Ovary (tissue), 9 donors: ENCODE results near the gene GRIA2. TPM values are rescaled to one million over a fixed set of nuclear protein-coding genes. Genes with fewer than 3 reads are reported as not detected.

ENCODE experiments used
- DNase-seq, 5 donors: peaks; one replicate each; pipeline ENCODE4 v3.0.0-alpha.2; 2019 to 2020
- H3K27ac ChIP-seq, 2 donors: fragments of 200-600 bp; one replicate each; pipeline versions ENCODE4 v1.5.1 to v1.8.0; 2019 to 2022
- H3K27me3 ChIP-seq: fragments of 200-600 bp; one replicate; pipeline ENCODE4 v1.8.0; 2022
- H3K36me3 ChIP-seq: fragments of 200-600 bp; sonication (generic); one replicate; pipeline ENCODE4 v1.5.1; 2019
- H3K4me1 ChIP-seq: one replicate; pipeline ENCODE4 v1.8.1; 2013; ENCODE audit warnings: mild to moderate bottlenecking, moderate library complexity; ENCODE audit not compliant: insufficient read depth
- H3K4me3 ChIP-seq: fragments of 200-600 bp; sonication (generic); one replicate; pipeline ENCODE4 v1.5.1; 2017
- H3K9me3 ChIP-seq, 2 donors: fragments of 200-600 bp in 1 of 2; sonication (generic) in 1 of 2; one replicate each; pipeline versions ENCODE4 v1.5.1 to v1.8.1; 2013 to 2019; ENCODE audit warnings: mild to moderate bottlenecking in 1 of 2, moderate library complexity in 1 of 2
- EP300 ChIP-seq: sonication (generic); formaldehyde crosslinking; IDR thresholded peaks from one replicate; pipeline ENCODE4 v1.6.1; 2017; ENCODE audit warnings: antibody characterized with exemption
- POLR2A ChIP-seq: fragments of 450-650 bp; IDR thresholded peaks from one replicate; pipeline ENCODE4 v1.6.1; 2017; ENCODE audit warnings: antibody characterized with exemption, mild to moderate bottlenecking, moderate library complexity
- WGBS, 3 donors: extraction: QIAGEN DNeasy Blood & Tissue Kit in 1 of 3; methylation state at CpG; one replicate each; pipeline versions ENCODE4 v1.1.5 to v1.1.7; 2013 to 2017; 5-methylcytosine and 5-hydroxymethylcytosine counted together
- intact Hi-C, 4 donors: fragments of 100-400 bp; cut with DNase I; formaldehyde crosslinking; loops; one replicate each; pipeline versions ENCODE4 v1.11.0 to v1.15.1; 2022 to 2023
- polyA plus RNA-seq, 2 donors: library from polyadenylated mRNA; stranded (reverse); fragments of 200-250 nt in 1 of 2; fragments of 350-450 nt in 1 of 2; fragmentation: Illumina TruSeq in 1 of 2; extraction: RNeasy Lipid Tissue Mini Kit (QIAGEN cat#74804) in 1 of 2; gene quantifications; one replicate each; pipeline ENCODE4 v1.2.3, GENCODE V29; 2013 to 2014
- total RNA-seq, 7 donors: library from RNA; depleted of rRNA in 2 of 7; stranded (reverse); fragments of >200 nt in 2 of 7; fragmentation: NEBNext Ultra II Directional in 3 of 7; extraction: Animal tissue kit (Norgen Biotek cat#: 25700) in 3 of 7; gene quantifications; one replicate each; pipeline versions ENCODE4 v1.1.0 to v1.2.4, GENCODE V29; 2016 to 2023
- TF ChIP-seq, protein P1 (sequence below), 3 donors: fragments of 450-650 bp in 2 of 3; fragments of 200-600 bp in 1 of 3; IDR thresholded peaks; one replicate each; pipeline versions ENCODE4 v1.5.1 to v1.8.0; 2016 to 2022; ENCODE audit warnings: antibody characterized with exemption in 3 of 3, mild to moderate bottlenecking in 1 of 3
- donor health status: DM: no; HTN: no; CAD: no; lungs with moderate emphysema.
- donor health status: DM: no; HTN: no; CAD: no.
- donor health status: Bipolar disorder and iron deficiency.
- donor health status: DM: yes; HTN: yes; CAD: no.
- donor health status: DM: no; HTN: no; CAD: no.
- donor health status: DM: yes; HTN: yes; CAD: no.

GRIA2 gene
- total and polyA plus RNA-seq, 9 donors = 0.04 to 4.8 (median 1.00) TPM; not detected in 2

GRCh38 chr4:157223456-157223855 is 2.9 kb downstream of the GRIA2 start:
- DNase-seq = no peak
- no peak overlapping the region for H3K27ac ChIP-seq
- 79 to 81% (median 80%) methylated on average over 1 of the region's 1 CpG for WGBS, 3 donors
- H3K27me3 ChIP-seq = no peaks in the 10 kb centered on the region
- TF ChIP-seq, protein P1, sequence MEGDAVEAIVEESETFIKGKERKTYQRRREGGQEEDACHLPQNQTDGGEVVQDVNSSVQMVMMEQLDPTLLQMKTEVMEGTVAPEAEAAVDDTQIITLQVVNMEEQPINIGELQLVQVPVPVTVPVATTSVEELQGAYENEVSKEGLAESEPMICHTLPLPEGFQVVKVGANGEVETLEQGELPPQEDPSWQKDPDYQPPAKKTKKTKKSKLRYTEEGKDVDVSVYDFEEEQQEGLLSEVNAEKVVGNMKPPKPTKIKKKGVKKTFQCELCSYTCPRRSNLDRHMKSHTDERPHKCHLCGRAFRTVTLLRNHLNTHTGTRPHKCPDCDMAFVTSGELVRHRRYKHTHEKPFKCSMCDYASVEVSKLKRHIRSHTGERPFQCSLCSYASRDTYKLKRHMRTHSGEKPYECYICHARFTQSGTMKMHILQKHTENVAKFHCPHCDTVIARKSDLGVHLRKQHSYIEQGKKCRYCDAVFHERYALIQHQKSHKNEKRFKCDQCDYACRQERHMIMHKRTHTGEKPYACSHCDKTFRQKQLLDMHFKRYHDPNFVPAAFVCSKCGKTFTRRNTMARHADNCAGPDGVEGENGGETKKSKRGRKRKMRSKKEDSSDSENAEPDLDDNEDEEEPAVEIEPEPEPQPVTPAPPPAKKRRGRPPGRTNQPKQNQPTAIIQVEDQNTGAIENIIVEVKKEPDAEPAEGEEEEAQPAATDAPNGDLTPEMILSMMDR (IDR thresholded peaks at IDR 0.05) = no peak
- TF ChIP-seq POLR2A (no peak), EP300 (no peak)
- H3K36me3 ChIP-seq = no peaks in the 10 kb centered on the region
- peaks cover 0 to 7% of the 10 kb centered on the region in 2 donors for H3K9me3 ChIP-seq
- no peak overlapping the region for H3K4me3 ChIP-seq
- intact Hi-C loops = loop anchor here in 1 of 4 donors (10.0 kb wide), 1 partner anchor 751 kb away; no protein-coding TSS in a partner anchor
- H3K4me1 ChIP-seq = peaks cover 1% of the 10 kb centered on the region

DNA sequence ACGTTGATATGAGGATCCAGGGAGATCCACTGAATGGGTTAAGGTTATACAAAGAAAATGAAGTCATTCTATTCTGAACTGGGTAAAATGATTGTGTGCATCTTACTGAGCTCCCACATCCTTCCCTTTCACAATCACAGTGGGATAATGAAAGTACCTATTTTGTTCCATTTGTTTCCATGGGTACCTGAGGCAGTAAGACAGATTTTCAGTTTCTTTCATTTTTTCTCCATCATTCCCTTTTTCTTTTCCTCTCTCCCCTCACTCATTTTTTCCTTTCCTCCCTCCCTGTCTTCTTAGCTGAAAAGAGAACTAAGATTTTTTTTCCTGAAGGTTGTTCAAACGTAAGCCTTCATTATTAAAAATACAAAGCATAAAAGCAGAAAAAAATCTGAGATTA is 4.6 kb downstream of the GRIA2 start:
- H3K4me1 ChIP-seq = peaks cover 1% of the 10 kb centered on the region
- no peak for DNase-seq
- H3K36me3 ChIP-seq = no peaks in the 10 kb centered on the region
- no peaks in the 10 kb centered on the region for H3K27me3 ChIP-seq
- peaks cover 0 to 5% of the 10 kb centered on the region in 2 donors for H3K9me3 ChIP-seq
- H3K4me3 ChIP-seq = no peak overlapping the region
- no peak overlapping the region for H3K27ac ChIP-seq
- intact Hi-C loops = loop anchor here in 1 of 4 donors (10.0 kb wide), 1 partner anchor 750 kb away; no protein-coding TSS in a partner anchor
- TF ChIP-seq EP300 = no peak
- TF ChIP-seq, protein P1 (IDR thresholded peaks at IDR 0.05) = no peak
- TF ChIP-seq POLR2A = no peak
- WGBS, 3 donors = 58 to 81% (median 67%) methylated on average over 2 of the region's 2 CpGs

- H3K4me1 ChIP-seq = no peaks in the 10 kb centered on the region
- no peaks in the 10 kb centered on the region for H3K27me3 ChIP-seq
- intact Hi-C loops = loop anchor here in 1 of 4 donors (10.0 kb wide), 1 partner anchor 749 kb away; no protein-coding TSS in a partner anchor
- no peak for DNase-seq
- H3K4me3 ChIP-seq = no peak overlapping the region
- H3K36me3 ChIP-seq = no peaks in the 10 kb centered on the region
- TF ChIP-seq POLR2A (no peak), EP300 (no peak)
- TF ChIP-seq, protein P1 (IDR thresholded peaks at IDR 0.05) = no peak
- 66 to 72% (median 68%) methylated on average over 2 of the region's 2 CpGs for WGBS, 3 donors
- no peak overlapping the region for H3K27ac ChIP-seq
- peaks cover 0 to 3% of the 10 kb centered on the region in 2 donors for H3K9me3 ChIP-seq
Observed at GRCh38 chr4:157226035-157226434, 5.5 kb downstream of the GRIA2 start.

DNA sequence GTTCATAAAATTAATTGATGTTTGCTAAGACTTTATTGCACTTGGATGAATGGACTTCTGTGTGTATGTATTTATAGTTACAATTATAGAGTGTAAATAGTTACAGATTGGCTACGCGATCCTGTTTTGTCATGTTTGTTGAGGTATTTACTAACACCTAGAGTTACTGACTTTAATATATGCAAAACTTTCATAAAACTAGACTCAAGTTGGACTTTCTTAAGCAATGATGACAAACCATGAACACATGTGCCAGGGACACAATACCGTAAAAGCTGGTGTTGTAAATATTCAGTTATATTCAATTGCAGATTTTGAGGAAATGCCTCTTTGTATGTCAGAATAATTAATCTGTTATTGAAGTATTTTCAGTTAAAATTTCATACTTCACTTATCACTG is 6.1 kb downstream of the GRIA2 start:
- TF ChIP-seq, protein P1 (IDR thresholded peaks at IDR 0.05) = no peak
- TF ChIP-seq POLR2A (no peak), EP300 (no peak)
- no peaks in the 10 kb centered on the region for H3K27me3 ChIP-seq
- peaks cover 0 to 3% of the 10 kb centered on the region in 2 donors for H3K9me3 ChIP-seq
- no peak for DNase-seq
- H3K4me3 ChIP-seq = no peak overlapping the region
- H3K27ac ChIP-seq = no peak overlapping the region
- no peaks in the 10 kb centered on the region for H3K36me3 ChIP-seq
- intact Hi-C loops = loop anchor here in 1 of 4 donors (10.0 kb wide), 1 partner anchor 748 kb away; no protein-coding TSS in a partner anchor
- no peaks in the 10 kb centered on the region for H3K4me1 ChIP-seq
- WGBS, 3 donors = 94 to 96% (median 95%) methylated on average over 3 of the region's 3 CpGs
